ENCODE data around the gene CHMP4A. TPM values are rescaled to one million over a fixed set of nuclear protein-coding genes. Genes with fewer than 3 reads are reported as not detected.

The CHMP4A gene
- total and polyA plus RNA-seq, 2 of the 13 experiments (the other 11 are each of a cell fraction or from before 2014, with no cell fraction given): 83.6 to 113 TPM

DNA sequence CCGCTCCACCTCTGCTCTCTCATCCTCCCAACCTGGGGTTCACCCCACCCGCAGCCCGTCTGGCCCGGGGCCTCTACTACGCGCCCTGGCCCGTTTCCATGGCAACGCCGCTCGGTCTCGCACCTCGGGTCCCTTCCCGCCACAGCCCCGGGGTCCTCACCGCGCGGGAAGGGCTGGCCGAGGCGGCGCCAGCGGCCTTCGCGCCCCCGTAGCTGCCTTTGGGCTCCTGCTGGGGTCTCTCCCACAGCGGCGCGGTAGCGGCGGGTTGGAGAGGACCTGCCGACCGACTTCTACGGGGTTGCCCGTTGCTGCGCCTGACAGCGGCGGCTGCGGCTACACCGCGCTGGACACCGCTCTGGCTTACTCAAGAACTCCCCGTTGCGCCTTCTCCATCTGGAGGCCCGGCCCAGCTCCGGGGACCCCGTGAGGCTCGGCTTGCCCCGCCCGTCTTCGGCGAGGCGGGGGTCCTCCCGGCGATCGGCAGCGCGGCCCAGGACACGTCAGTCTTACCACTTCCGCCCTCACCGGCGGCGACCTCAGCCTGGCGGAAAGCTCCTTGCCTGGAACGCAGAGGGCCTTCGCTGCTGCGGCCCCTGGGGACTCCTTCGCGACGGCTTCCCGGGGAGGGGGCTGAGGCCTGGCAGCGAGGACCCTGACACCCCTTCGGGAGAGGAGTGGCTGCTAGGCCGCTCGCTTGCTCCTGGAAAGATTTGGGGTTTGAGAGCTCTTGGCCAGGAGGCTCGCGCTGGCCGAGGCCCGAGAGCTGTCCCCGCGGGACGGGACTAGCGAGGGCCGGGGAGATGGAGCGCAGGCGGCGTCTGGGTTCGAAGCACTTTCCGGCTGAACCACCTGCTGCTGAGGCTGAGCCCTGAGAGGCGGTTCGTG, 17.9 kb downstream of the CHMP4A start, which contains the start of gene TM9SF1:
TM9SF1 (minus strand) TSS at position 256 of the 885 bp plus-strand sequence. CDS start 422 bp downstream, outside the sequence.
- Histone ChIP-seq H3K9ac (ENCODE audit: insufficient read depth, low read depth, low read length) (peak within 1 kb of the TSS; percentile 97), H3K36me3 (replicated peaks in 1 of 2; ENCODE audit: control insufficient read depth in 1 of 2, insufficient read depth in 2 of 2, low read length in 2 of 2) (peaks cover 15 to 24% of the 10 kb centered on the region in 2 experiments; a peak in 4 of 5 replicates), H3K27me3 (ENCODE audit: control insufficient read depth in 1 of 2, insufficient read depth in 2 of 2, low read length in 2 of 2) (no peaks in the 10 kb centered on the region; a peak in 1 of 5 replicates), H4K20me1 (ENCODE audit: insufficient read depth, low read length) (no peaks in the 10 kb centered on the region), H3K79me2 (ENCODE audit: insufficient read depth, low read length) (peaks cover 43% of the 10 kb centered on the region), H3K27ac (ENCODE audit: extremely low read length, insufficient read depth, low read length) (peak within 1 kb of the TSS; percentile 84), H3K4me1 (ENCODE audit: insufficient read depth, low read length) (peaks cover 65% of the 10 kb centered on the region), H3K9me3 (ENCODE audit: low read length) (no peaks in the 10 kb centered on the region), H3K4me2 (ENCODE audit: low read depth, low read length) (peak within 1 kb of the TSS; percentile 99), H3K4me3 (replicated peaks in 1 of 3; ENCODE audit: insufficient read depth in 1 of 3, low read depth in 2 of 3, low read length in 3 of 3) (peak within 1 kb of the TSS; percentile 79 to 91 (median 85)), H2AFZ (ENCODE audit: low read length) (no peak within 1 kb of the TSS)
- no TSS peak for BruUV-seq (replicated peaks)
- CTCF ChIA-PET (ENCODE audit: low intra/inter-chr PET ratio, low total read pairs): interaction anchor here (0.8 to 0.9 kb wide), 2 partner anchors 47 to 76 kb away, joined by 3 to 4 read pairs; partner anchors contain the start of genes RABGGTA and TINF2
- POLR2A ChIA-PET: interaction anchor here (0.7 to 4.3 kb wide), 45 partner anchors 8 to 1218 kb away, joined by 3 to 230 read pairs (median 6); partner anchors contain the start of genes CARMIL3, CHMP4A, CIDEB and DCAF11
- in situ Hi-C loops (cut with HindIII; ENCODE audit: extremely low pct_ligation_motif_present, low pct_unique_long_range_greater_than_20kb): no loop called here
- FAIRE-seq (no peak), DNase-seq (ENCODE audit: low spot score) (peak; percentile 93), ATAC-seq (peak; percentile 94)
- intact Hi-C loops (cut with micrococcal nuclease; ENCODE audit: unreplicated experiment): loop anchor here (1.0 kb wide), 2 partner anchors 18 to 102 kb away; partner anchors contain the start of gene CHMP4A
- 2% methylated on average over 74 of the region's 89 CpGs for WGBS (ENCODE audit: low lambda C conversion rate)
- TF ChIP-seq ZBTB7A (CRISPR knock-in tag; IDR thresholded peaks at IDR 0.05): peak; percentile 95
- peak; percentile 93 for TF ChIP-seq PBX3 (CRISPR knock-in tag; IDR thresholded peaks at IDR 0.05; ENCODE audit: borderline replicate concordance)
- peak; percentile 89 for TF ChIP-seq HNRNPK (IDR thresholded peaks at IDR 0.05; ENCODE audit: low read depth, low read length, poor library complexity, severe bottlenecking)
- TF ChIP-seq ARNTL (CRISPR knock-in tag; IDR thresholded peaks at IDR 0.05): peak; percentile 91
- TF ChIP-seq ZNF17 (CRISPR knock-in tag; IDR thresholded peaks at IDR 0.05): no peak
- TF ChIP-seq GZF1 (CRISPR knock-in tag; IDR thresholded peaks at IDR 0.05): peak; percentile 95
- peak; percentile 99 for TF ChIP-seq NFKB2 (CRISPR knock-in tag; IDR thresholded peaks at IDR 0.05; ENCODE audit: borderline replicate concordance)
- TF ChIP-seq NR1H2 (CRISPR knock-in tag; IDR thresholded peaks at IDR 0.05; ENCODE audit: borderline replicate concordance, low read depth): peak; percentile 99
- TF ChIP-seq NCOA1 (CRISPR knock-in tag; IDR thresholded peaks at IDR 0.05): 0 out of 2 replicates have a peak, but pooled peaks have one; percentile 59
- TF ChIP-seq RFXANK (CRISPR knock-in tag; IDR thresholded peaks at IDR 0.05): peak; percentile 85
- peak; percentile 97 for TF ChIP-seq CAMTA2 (CRISPR knock-in tag; IDR thresholded peaks at IDR 0.05; ENCODE audit: borderline replicate concordance)
- peak; percentile 73 for TF ChIP-seq ZNF367 (CRISPR knock-in tag; IDR thresholded peaks at IDR 0.05; ENCODE audit: borderline replicate concordance)
- no peak for TF ChIP-seq TCF7 (IDR thresholded peaks at IDR 0.05; ENCODE audit: low read depth)
- peak; percentile 92 for TF ChIP-seq TEAD3 (CRISPR knock-in tag; optimal IDR thresholded peaks at IDR 0.05; ENCODE audit: borderline replicate concordance)
- TF ChIP-seq NONO (IDR thresholded peaks at IDR 0.05): no peak
- no peak for TF ChIP-seq NONO (CRISPR knock-in tag; conservative IDR thresholded peaks at IDR 0.05)
- TF ChIP-seq FOXJ3 (CRISPR knock-in tag; IDR thresholded peaks at IDR 0.05; ENCODE audit: borderline replicate concordance): peak; percentile 77
- 0 out of 2 replicates have a peak, but pooled peaks have one; percentile 2 for TF ChIP-seq HNF1A (IDR thresholded peaks at IDR 0.05; ENCODE audit: low read depth)
- TF ChIP-seq HNF1A (CRISPR knock-in tag; IDR thresholded peaks at IDR 0.05; ENCODE audit: borderline replicate concordance): peak; percentile 87

All from HepG2 (cell line).